LNCAP (cell line): Measurements from ENCODE around the gene PREX1.

Source experiments
- TF ChIP-seq, protein P1 (sequence below): fragments of 450-650 bp; IDR thresholded peaks from 2 replicates; pipeline ENCODE4 v1.5.1; 2017; ENCODE audit warnings: mild to moderate bottlenecking

PREX1 gene

GRCh38 chr20:48671141-48671540, 156.7 kb downstream of the PREX1 start:
- TF ChIP-seq, protein P1, sequence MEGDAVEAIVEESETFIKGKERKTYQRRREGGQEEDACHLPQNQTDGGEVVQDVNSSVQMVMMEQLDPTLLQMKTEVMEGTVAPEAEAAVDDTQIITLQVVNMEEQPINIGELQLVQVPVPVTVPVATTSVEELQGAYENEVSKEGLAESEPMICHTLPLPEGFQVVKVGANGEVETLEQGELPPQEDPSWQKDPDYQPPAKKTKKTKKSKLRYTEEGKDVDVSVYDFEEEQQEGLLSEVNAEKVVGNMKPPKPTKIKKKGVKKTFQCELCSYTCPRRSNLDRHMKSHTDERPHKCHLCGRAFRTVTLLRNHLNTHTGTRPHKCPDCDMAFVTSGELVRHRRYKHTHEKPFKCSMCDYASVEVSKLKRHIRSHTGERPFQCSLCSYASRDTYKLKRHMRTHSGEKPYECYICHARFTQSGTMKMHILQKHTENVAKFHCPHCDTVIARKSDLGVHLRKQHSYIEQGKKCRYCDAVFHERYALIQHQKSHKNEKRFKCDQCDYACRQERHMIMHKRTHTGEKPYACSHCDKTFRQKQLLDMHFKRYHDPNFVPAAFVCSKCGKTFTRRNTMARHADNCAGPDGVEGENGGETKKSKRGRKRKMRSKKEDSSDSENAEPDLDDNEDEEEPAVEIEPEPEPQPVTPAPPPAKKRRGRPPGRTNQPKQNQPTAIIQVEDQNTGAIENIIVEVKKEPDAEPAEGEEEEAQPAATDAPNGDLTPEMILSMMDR, result no peak

DNA sequence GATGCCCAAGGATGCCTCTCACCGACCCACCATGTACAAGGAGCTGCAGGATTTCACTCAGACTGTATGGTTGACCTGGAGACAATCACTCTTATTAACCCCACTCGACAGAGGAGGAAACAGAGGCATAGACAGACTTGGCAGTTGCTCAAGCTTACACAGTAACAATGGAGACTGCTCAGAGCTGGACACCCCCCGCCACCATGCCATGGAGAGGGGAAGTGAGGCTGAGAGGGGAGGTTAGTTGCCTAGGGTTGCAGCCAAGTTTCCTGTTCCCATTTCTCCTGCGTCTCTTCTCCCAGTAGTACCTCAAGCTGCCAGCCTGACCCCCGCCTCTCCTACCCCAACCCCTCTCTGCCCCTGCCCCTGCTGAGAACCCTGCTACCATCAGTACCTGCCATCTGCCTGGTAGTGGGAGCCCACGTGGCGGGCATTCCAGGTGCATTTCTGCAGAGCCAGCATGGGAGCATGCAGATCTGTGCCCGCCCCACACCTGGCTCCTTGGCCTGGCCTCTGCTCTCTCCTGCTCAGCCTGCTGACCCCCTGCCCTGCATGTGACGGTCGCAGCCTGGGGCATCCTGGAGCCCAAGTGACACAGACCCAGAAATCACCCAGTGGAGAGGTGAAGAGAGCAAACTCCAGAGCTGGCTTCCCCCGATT, 157.7 kb downstream of the PREX1 start:
- TF ChIP-seq, protein P1, result no peak

DNA sequence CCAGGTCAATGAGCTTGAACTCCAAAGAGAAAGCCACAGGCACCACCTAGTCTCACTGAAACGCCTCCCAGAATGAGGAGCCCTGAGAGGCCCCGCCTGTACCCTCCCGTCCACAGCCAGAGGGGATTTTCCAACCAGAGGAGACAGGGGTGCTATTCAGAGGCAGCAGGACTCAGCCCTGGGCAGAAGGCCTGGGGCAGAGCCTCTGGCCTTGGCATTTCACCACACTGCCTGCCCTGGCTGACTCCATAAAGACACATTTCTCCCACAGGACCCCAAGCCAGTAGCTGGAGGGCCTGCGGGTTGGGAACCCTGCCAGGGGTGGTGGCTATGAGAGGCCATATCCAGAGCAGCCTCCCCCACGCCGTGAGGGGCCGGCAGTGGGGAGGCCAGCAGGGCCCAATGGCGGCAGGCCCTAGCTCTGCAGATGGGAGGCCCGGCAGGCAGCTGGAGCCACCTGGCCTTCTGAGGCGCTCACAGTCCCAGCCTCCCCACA, 159.3 kb downstream of the PREX1 start:
- TF ChIP-seq, protein P1, result no peak

GRCh38 chr20:48667889-48668413, 159.8 kb downstream of the PREX1 start:
- TF ChIP-seq, protein P1, result no peak

- TF ChIP-seq, protein P1, result no peak
Measured at GRCh38 chr20:48667481-48667880, 160.3 kb downstream of the PREX1 start.

GRCh38 chr20:48665785-48666184, 162.0 kb downstream of the PREX1 start:
- TF ChIP-seq, protein P1, result no peak

GRCh38 chr20:48662711-48663110, 165.1 kb downstream of the PREX1 start:
- TF ChIP-seq, protein P1, result no peak
